ENCODE data around the gene GNLY. TPM values are rescaled to one million over a fixed set of nuclear protein-coding genes. Genes with fewer than 3 reads are reported as not detected.

GNLY gene
- total and polyA plus RNA-seq, 2 of the 4 experiments (the other 2 are of a cell fraction) = not detected

- WGBS, 2 experiments (ENCODE audit: extremely low coverage in 2 of 2, insufficient read length in 1 of 2) = 90% methylated on average over 2 of the region's 5 CpGs; no CpG with 5 or more reads in 1 of the 2 experiments
- Histone ChIP-seq H4K91ac (ENCODE audit: insufficient read depth, low read depth, low read length) (no peak overlapping the region; the same call in 1 of the 2 replicates), H4K5ac (ENCODE audit: low read depth, low read length) (no peak overlapping the region), H2AK9ac (replicated peaks; ENCODE audit: low read depth, low read length, poor library complexity) (no peak overlapping the region), H2AFZ (replicated peaks; ENCODE audit: low read length, poor library complexity) (no peak overlapping the region), H3K9me1 (ENCODE audit: insufficient read depth, low read length) (no peaks in the 10 kb centered on the region), H3K4me2 (ENCODE audit: low read depth, low read length) (no peak overlapping the region), H3K18ac (ENCODE audit: low read depth, low read length) (no peak overlapping the region), H3K9ac (ENCODE audit: low read depth, low read length) (no peak overlapping the region), H4K8ac (ENCODE audit: low read depth in 2 of 2, low read length in 2 of 2) (no peak overlapping the region), H2BK120ac (ENCODE audit: low read depth, low read length) (no peak overlapping the region), H3K27ac (ENCODE audit: insufficient read depth, low read length) (no peak overlapping the region), H3K23ac (ENCODE audit: low read depth, low read length) (no peak overlapping the region), H3K56ac (ENCODE audit: extremely low read depth, insufficient read depth, low read length) (no peak overlapping the region), H3K9me3 (ENCODE audit: control insufficient read depth, insufficient read depth, low read length) (no peaks in the 10 kb centered on the region), H3K4me3 (ENCODE audit: insufficient read depth, low read depth, low read length) (no peak overlapping the region), H2BK15ac (ENCODE audit: low read depth, low read length) (no peak overlapping the region), H3K27me3 (ENCODE audit: control insufficient read depth, insufficient read depth, low read length) (peaks cover 5% of the 10 kb centered on the region), H2BK5ac (ENCODE audit: low read depth, low read length, poor library complexity, severe bottlenecking) (no peak overlapping the region), H3K36me3 (ENCODE audit: control insufficient read depth, insufficient read depth, low read length) (no peaks in the 10 kb centered on the region), H3K4ac (ENCODE audit: low read depth, low read length) (no peak overlapping the region), H2AK5ac (ENCODE audit: low read depth, low read length) (no peak overlapping the region), H4K20me1 (ENCODE audit: insufficient read depth, low read length) (no peaks in the 10 kb centered on the region), H2BK20ac (ENCODE audit: low read depth, low read length) (no peak overlapping the region), H3K79me1 (ENCODE audit: low read depth in 1 of 2, low read length in 2 of 2) (no peaks in the 10 kb centered on the region), H3K14ac (replicated peaks; ENCODE audit: low read depth, low read length) (no peak overlapping the region), H3K4me1 (ENCODE audit: control insufficient read depth, insufficient read depth, low read length) (peaks cover 2% of the 10 kb centered on the region; the same call in 1 of the 2 replicates)
- BruUV-seq (replicated peaks) = no TSS peak
- CTCF ChIA-PET = no interaction called here
- TF ChIP-seq USF2 (IDR thresholded peaks at IDR 0.05; ENCODE audit: low read depth, low read length) (no peak), CTCF (conservative IDR thresholded peaks at IDR 0.05; ENCODE audit: low read depth, low read length) (no peak), SMC3 (IDR thresholded peaks at IDR 0.05; ENCODE audit: low read depth, low read length) (no peak), POLR2A (IDR thresholded peaks at IDR 0.05; ENCODE audit: low read depth, low read length) (no peak), MXI1 (IDR thresholded peaks at IDR 0.05; ENCODE audit: borderline replicate concordance, low read depth, low read length) (no peak), NFE2L2 (IDR thresholded peaks at IDR 0.05; ENCODE audit: low read depth, low read length) (no peak), RFX5 (IDR thresholded peaks at IDR 0.05; ENCODE audit: low read depth, low read length) (no peak), FOS (IDR thresholded peaks at IDR 0.05; ENCODE audit: low read depth, low read length) (no peak)
- TF ChIP-seq, protein P1, sequence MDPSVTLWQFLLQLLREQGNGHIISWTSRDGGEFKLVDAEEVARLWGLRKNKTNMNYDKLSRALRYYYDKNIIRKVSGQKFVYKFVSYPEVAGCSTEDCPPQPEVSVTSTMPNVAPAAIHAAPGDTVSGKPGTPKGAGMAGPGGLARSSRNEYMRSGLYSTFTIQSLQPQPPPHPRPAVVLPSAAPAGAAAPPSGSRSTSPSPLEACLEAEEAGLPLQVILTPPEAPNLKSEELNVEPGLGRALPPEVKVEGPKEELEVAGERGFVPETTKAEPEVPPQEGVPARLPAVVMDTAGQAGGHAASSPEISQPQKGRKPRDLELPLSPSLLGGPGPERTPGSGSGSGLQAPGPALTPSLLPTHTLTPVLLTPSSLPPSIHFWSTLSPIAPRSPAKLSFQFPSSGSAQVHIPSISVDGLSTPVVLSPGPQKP (IDR thresholded peaks at IDR 0.05; ENCODE audit: borderline replicate concordance, low read depth, low read length) = no peak
- in situ Hi-C loops (cut with MboI; ENCODE audit: low sequenced_read_pairs) = no loop called here
- dilution Hi-C loops (cut with HindIII; ENCODE audit: low sequenced_read_pairs, unreplicated experiment) = no loop called here
- POLR2A ChIA-PET (ENCODE audit: unreplicated experiment) = no interaction called here
- intact Hi-C loops (cut with micrococcal nuclease) = no loop called here
- DNase-seq (no peak), ATAC-seq (ENCODE audit: low read depth) (no peak)
Measured at GRCh38 chr2:85669549-85669948, 24.6 kb upstream of the GNLY start.

All from IMR-90 (cell line).